ENCODE measurements around the gene KIF1A.

- TF ChIP-seq CTCF (IDR thresholded peaks at IDR 0.05; ENCODE audit: poor library complexity, severe bottlenecking), result no peak
- TF ChIP-seq REST (IDR thresholded peaks at IDR 0.05; ENCODE audit: borderline replicate concordance), result no peak
- no peak for TF ChIP-seq MXI1 (conservative IDR thresholded peaks at IDR 0.05; ENCODE audit: poor library complexity, severe bottlenecking)
- no peak for TF ChIP-seq EP300 (conservative IDR thresholded peaks at IDR 0.05; ENCODE audit: poor library complexity, severe bottlenecking)
- TF ChIP-seq POLR2AphosphoS5 (IDR thresholded peaks at IDR 0.05), result no peak
- no peak for TF ChIP-seq SMC3 (conservative IDR thresholded peaks at IDR 0.05; ENCODE audit: poor library complexity)
- TF ChIP-seq EZH2 (IDR thresholded peaks at IDR 0.05; ENCODE audit: borderline replicate concordance, insufficient read depth, low read length, poor library complexity, severe bottlenecking), result no peak
- no peak for TF ChIP-seq TAF1 (IDR thresholded peaks at IDR 0.05; ENCODE audit: low read depth)
Observed at GRCh38 chr2:240704651-240705050, 115.4 kb downstream of the KIF1A start.
